WTC11 (cell line): Measurements from ENCODE around the gene TRIM5.

Experiments
- AFF4 ChIP-seq: sonication (generic); formaldehyde crosslinking; IDR thresholded peaks from 2 replicates; pipeline ENCODE4 v1.8.1; 2023; ENCODE audit warnings: mild to moderate bottlenecking, missing genetic modification reagents, borderline replicate concordance
- ATF1 ChIP-seq: sonication (generic); formaldehyde crosslinking; IDR thresholded peaks from 2 replicates; pipeline ENCODE4 v1.8.1; 2023; ENCODE audit warnings: mild to moderate bottlenecking, moderate library complexity, missing genetic modification reagents
- ATF2 ChIP-seq: sonication (generic); formaldehyde crosslinking; IDR thresholded peaks from 2 replicates; pipeline ENCODE4 v1.8.1; 2022; ENCODE audit warnings: low read depth, missing genetic modification reagents, borderline replicate concordance
- CTCF ChIP-seq: fragments of 200-600 bp; IDR thresholded peaks from 2 replicates; pipeline ENCODE4 v1.8.0; 2022; ENCODE audit warnings: antibody characterized with exemption
- E2F4 ChIP-seq: sonication (generic); formaldehyde crosslinking; IDR thresholded peaks from 2 replicates; pipeline ENCODE4 v1.8.1; 2022; ENCODE audit warnings: low read depth, mild to moderate bottlenecking, moderate library complexity, missing genetic modification reagents, borderline replicate concordance
- ETV6 ChIP-seq: sonication (generic); formaldehyde crosslinking; IDR thresholded peaks from 2 replicates; pipeline ENCODE4 v1.8.1; 2022; ENCODE audit warnings: mild to moderate bottlenecking, missing genetic modification reagents
- FOXP1 ChIP-seq: sonication (generic); formaldehyde crosslinking; IDR thresholded peaks from 2 replicates; pipeline ENCODE4 v1.8.0; 2022; ENCODE audit warnings: missing genetic modification reagents, mild to moderate bottlenecking, moderate library complexity, borderline replicate concordance
- JUN ChIP-seq: sonication (generic); formaldehyde crosslinking; IDR thresholded peaks from 2 replicates; pipeline ENCODE4 v1.8.0; 2023; ENCODE audit warnings: mild to moderate bottlenecking, missing genetic modification reagents
- KAT7 ChIP-seq: sonication (generic); formaldehyde crosslinking; IDR thresholded peaks from 2 replicates; pipeline ENCODE4 v1.8.1; 2023; ENCODE audit warnings: missing genetic modification reagents, mild to moderate bottlenecking, borderline replicate concordance
- MYBL2 ChIP-seq: sonication (generic); formaldehyde crosslinking; IDR thresholded peaks from 2 replicates; pipeline ENCODE4 v1.8.1; 2023; ENCODE audit warnings: mild to moderate bottlenecking, moderate library complexity, missing genetic modification reagents
- PRRX2 ChIP-seq: fragments of 250-450 bp; sonication (Bioruptor Pico); IDR thresholded peaks from 2 replicates; pipeline ENCODE4 v1.8.0; 2021; ENCODE audit warnings: mild to moderate bottlenecking
- TP53 ChIP-seq: sonication (generic); formaldehyde crosslinking; IDR thresholded peaks from 2 replicates; pipeline ENCODE4 v1.8.1; 2023; ENCODE audit warnings: mild to moderate bottlenecking, missing genetic modification reagents
- TF ChIP-seq, protein P1 (sequence below): sonication (generic); formaldehyde crosslinking; conservative IDR thresholded peaks from 2 replicates; pipeline ENCODE4 v1.8.1; 2023; ENCODE audit warnings: mild to moderate bottlenecking, low read depth, missing genetic modification reagents, moderate library complexity
- TF ChIP-seq, protein P2 (sequence below): sonication (generic); formaldehyde crosslinking; IDR thresholded peaks from 2 replicates; pipeline ENCODE4 v1.8.1; 2023; ENCODE audit warnings: mild to moderate bottlenecking, moderate library complexity, missing genetic modification reagents

DNA sequence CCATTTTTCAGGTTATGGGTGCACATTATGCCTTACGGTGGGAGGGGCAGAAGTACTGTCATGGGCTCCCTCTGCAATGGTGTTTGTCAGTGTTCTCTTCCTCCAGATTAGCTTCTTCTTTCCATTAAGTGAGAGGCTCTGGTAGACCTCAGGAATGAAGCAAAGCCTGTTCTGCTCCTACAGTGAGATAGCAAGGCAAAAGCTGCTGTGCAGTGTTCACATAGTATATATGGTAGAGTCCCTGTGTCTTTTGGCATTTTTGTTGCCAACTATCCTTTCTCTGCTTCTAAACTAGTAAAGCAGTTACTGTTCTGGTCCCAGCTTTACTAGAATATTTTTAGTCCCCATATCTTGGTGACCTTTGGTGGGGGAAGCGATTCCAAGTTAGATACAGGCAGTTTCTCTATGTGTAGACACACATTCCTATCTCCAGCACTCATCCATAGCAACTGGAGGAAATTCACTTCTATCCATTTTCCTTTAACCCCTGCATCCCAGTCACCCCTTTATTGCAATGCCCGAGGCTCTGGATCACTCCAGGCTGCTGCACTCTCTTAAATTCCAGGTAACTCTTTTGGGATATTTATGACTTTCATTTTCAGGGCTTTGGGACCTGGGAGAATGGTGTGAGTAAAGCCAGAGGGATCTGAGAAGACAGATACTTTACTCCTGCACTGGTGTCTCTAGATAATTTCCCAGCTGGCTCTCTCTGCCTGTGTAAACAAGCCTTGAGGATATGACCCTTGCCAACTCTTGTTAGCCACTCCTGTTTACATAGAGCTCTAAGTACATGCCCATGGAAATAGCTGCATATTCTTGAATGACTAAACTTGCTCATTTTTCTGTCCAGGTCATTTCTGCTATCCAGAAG, 64.0 kb downstream of the TRIM5 start:
- TF ChIP-seq MYBL2 (CRISPR knock-in tag) = no peak
- TF ChIP-seq CTCF = no peak
- TF ChIP-seq, protein P1, sequence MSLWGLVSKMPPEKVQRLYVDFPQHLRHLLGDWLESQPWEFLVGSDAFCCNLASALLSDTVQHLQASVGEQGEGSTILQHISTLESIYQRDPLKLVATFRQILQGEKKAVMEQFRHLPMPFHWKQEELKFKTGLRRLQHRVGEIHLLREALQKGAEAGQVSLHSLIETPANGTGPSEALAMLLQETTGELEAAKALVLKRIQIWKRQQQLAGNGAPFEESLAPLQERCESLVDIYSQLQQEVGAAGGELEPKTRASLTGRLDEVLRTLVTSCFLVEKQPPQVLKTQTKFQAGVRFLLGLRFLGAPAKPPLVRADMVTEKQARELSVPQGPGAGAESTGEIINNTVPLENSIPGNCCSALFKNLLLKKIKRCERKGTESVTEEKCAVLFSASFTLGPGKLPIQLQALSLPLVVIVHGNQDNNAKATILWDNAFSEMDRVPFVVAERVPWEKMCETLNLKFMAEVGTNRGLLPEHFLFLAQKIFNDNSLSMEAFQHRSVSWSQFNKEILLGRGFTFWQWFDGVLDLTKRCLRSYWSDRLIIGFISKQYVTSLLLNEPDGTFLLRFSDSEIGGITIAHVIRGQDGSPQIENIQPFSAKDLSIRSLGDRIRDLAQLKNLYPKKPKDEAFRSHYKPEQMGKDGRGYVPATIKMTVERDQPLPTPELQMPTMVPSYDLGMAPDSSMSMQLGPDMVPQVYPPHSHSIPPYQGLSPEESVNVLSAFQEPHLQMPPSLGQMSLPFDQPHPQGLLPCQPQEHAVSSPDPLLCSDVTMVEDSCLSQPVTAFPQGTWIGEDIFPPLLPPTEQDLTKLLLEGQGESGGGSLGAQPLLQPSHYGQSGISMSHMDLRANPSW (CRISPR knock-in tag) = no peak
- TF ChIP-seq ATF2 (CRISPR knock-in tag) = no peak
- TF ChIP-seq ATF1 (CRISPR knock-in tag) = no peak
- TF ChIP-seq, protein P2, sequence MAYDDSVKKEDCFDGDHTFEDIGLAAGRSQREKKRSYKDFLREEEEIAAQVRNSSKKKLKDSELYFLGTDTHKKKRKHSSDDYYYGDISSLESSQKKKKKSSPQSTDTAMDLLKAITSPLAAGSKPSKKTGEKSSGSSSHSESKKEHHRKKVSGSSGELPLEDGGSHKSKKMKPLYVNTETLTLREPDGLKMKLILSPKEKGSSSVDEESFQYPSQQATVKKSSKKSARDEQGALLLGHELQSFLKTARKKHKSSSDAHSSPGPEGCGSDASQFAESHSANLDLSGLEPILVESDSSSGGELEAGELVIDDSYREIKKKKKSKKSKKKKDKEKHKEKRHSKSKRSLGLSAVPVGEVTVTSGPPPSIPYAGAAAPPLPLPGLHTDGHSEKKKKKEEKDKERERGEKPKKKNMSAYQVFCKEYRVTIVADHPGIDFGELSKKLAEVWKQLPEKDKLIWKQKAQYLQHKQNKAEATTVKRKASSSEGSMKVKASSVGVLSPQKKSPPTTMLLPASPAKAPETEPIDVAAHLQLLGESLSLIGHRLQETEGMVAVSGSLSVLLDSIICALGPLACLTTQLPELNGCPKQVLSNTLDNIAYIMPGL (CRISPR knock-in tag) = no peak
- TF ChIP-seq E2F4 = no peak
- TF ChIP-seq FOXP1 (CRISPR knock-in tag) = no peak
- no peak for TF ChIP-seq ETV6 (CRISPR knock-in tag)
- no peak for TF ChIP-seq PRRX2 (CRISPR knock-in tag)
- TF ChIP-seq JUN (CRISPR knock-in tag) = no peak
- TF ChIP-seq AFF4 (CRISPR knock-in tag) = no peak
- no peak for TF ChIP-seq TP53 (CRISPR knock-in tag)
- TF ChIP-seq KAT7 (CRISPR knock-in tag) = no peak
